WTC11 (cell line): ENCODE measurements around the gene MICU2.

Source experiments
- NR2C2 ChIP-seq: sonication (generic); formaldehyde crosslinking; IDR thresholded peaks from 2 replicates; pipeline ENCODE4 v1.8.0; 2022; ENCODE audit warnings: mild to moderate bottlenecking, missing genetic modification reagents
- ZNF396 ChIP-seq: fragments of 250-450 bp; sonication (Bioruptor Pico); IDR thresholded peaks from 2 replicates; pipeline ENCODE4 v1.8.0; 2021; ENCODE audit warnings: mild to moderate bottlenecking, moderate library complexity, borderline replicate concordance
- TF ChIP-seq, protein P1 (sequence below): sonication (generic); formaldehyde crosslinking; IDR thresholded peaks from 2 replicates; pipeline ENCODE4 v1.8.1; 2023; ENCODE audit warnings: mild to moderate bottlenecking, missing genetic modification reagents

DNA sequence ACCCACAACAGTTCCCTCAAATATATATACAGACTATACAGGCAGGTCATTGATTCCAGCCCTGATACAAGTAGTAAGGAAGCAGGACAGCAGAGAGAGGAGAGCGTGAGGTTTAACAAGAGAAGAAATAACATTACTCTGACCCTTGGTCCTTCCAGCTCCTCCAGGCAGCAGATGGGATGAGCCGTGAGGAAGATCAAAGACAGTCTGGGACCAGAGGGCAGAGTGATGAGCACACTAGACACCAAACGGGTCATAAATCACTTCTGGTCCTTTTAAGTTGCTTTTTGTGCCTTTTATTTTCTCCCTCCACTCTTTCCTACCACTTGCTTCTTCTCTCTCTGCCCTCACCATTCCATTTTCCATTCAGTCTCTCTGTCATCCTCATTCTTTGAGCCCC, 16.9 kb upstream of the MICU2 start:
- TF ChIP-seq ZNF396 (CRISPR knock-in tag) (no peak), NR2C2 (CRISPR knock-in tag) (no peak)
- TF ChIP-seq, protein P1, sequence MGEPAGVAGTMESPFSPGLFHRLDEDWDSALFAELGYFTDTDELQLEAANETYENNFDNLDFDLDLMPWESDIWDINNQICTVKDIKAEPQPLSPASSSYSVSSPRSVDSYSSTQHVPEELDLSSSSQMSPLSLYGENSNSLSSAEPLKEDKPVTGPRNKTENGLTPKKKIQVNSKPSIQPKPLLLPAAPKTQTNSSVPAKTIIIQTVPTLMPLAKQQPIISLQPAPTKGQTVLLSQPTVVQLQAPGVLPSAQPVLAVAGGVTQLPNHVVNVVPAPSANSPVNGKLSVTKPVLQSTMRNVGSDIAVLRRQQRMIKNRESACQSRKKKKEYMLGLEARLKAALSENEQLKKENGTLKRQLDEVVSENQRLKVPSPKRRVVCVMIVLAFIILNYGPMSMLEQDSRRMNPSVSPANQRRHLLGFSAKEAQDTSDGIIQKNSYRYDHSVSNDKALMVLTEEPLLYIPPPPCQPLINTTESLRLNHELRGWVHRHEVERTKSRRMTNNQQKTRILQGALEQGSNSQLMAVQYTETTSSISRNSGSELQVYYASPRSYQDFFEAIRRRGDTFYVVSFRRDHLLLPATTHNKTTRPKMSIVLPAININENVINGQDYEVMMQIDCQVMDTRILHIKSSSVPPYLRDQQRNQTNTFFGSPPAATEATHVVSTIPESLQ (CRISPR knock-in tag) = no peak
